GM12878 (cell line): Measurements from ENCODE around the gene IRF1. TPM values are rescaled to one million over a fixed set of nuclear protein-coding genes. Genes with fewer than 3 reads are reported as not detected.

ENCODE experiments used
- ATAC-seq: fragments of 200-7000 bp; cut with Tn5 transposase; 3 replicates; pipeline ENCODE4 v1.9.1; 2020; ENCODE audit warnings: mild to moderate bottlenecking, moderate library complexity
- BruUV-seq: library from RNA; stranded (reverse); fragments of 400-500 nt; replicated peaks from 2 replicates; lab custom pipeline; 2021; lab: Mats Ljungman, UMichigan
- CTCF ChIA-PET: fragments of 300-600 bp; sonication (Branson Sonifier 250); formaldehyde crosslinking; extraction: SDS; loops from one replicate; lab custom pipeline; 2021; ENCODE audit warnings: inconsistent platforms; lab: Yijun Ruan, JAX
- POLR2A ChIA-PET: fragments of 350-600 bp; formaldehyde crosslinking; extraction: SDS; loops from one replicate; lab custom pipeline; 2021; ENCODE audit warnings: inconsistent platforms; lab: Charles Lee
- RAD21 ChIA-PET: fragments of 300-600 bp; sonication (Branson Sonifier 250); formaldehyde crosslinking; loops from one replicate; lab custom pipeline; 2023; ENCODE audit warnings: antibody characterized with exemption; ENCODE audit not compliant: unreplicated experiment; lab: Charles Lee
- SMC1A ChIA-PET: fragments of 300-600 bp; sonication (Branson Sonifier 250); formaldehyde crosslinking; loops from one replicate; lab custom pipeline; 2023; ENCODE audit not compliant: unreplicated experiment, uncharacterized antibody; lab: Charles Lee
- DNase-seq: peaks from one replicate; pipeline ENCODE4 v3.0.0-alpha.2; 2011; ENCODE audit warnings: low read depth, low spot score
- FAIRE-seq: peaks from 3 replicates; lab custom pipeline; 2011; peaks lifted over from hg19 to GRCh38; lab: Jason Lieb, UNC
- H2AFZ ChIP-seq: 2 replicates; pipeline ENCODE4 v1.6.0; 2011; ENCODE audit warnings: low read depth, low read length, control low read depth; ENCODE audit not compliant: control insufficient read depth
- H3K27ac ChIP-seq: 2 replicates; pipeline ENCODE4 v1.5.1; 2011; ENCODE audit warnings: control low read depth; ENCODE audit not compliant: control insufficient read depth, insufficient read depth
- H3K27me3 ChIP-seq, 2 experiments: replicated peaks in 1 of 2; 2 replicates each; pipeline versions ENCODE4 v1.6.0 to v1.6.1; 2011; ENCODE audit warnings: low read length in 1 of 2; ENCODE audit not compliant: control insufficient read depth in 2 of 2, insufficient read depth in 2 of 2
- H3K36me3 ChIP-seq, 2 experiments: 2 replicates each; pipeline ENCODE4 v1.5.1; 2011; ENCODE audit warnings: low read length in 1 of 2; ENCODE audit not compliant: control insufficient read depth in 2 of 2, insufficient read depth in 2 of 2
- H3K4me1 ChIP-seq: 2 replicates; pipeline ENCODE4 v1.6.1; 2011; ENCODE audit warnings: mild to moderate bottlenecking, low read length, moderate library complexity, mixed read lengths; ENCODE audit not compliant: control insufficient read depth, insufficient read depth
- H3K4me2 ChIP-seq: 2 replicates; pipeline ENCODE4 v1.6.0; 2011; ENCODE audit warnings: control low read depth; ENCODE audit not compliant: control insufficient read depth, insufficient read depth
- H3K4me3 ChIP-seq: fragments of 200-600 bp; sonication (generic); 2 replicates; pipeline ENCODE4 v1.5.1; 2016
- H3K79me2 ChIP-seq: 2 replicates; pipeline ENCODE4 v1.6.0; 2011; ENCODE audit warnings: low read length; ENCODE audit not compliant: control insufficient read depth, insufficient read depth
- H3K9ac ChIP-seq: 2 replicates; pipeline ENCODE4 v1.8.0; 2011; ENCODE audit warnings: low read length, control low read depth, mixed read lengths; ENCODE audit not compliant: control insufficient read depth, insufficient read depth
- H3K9me3 ChIP-seq: replicated peaks from 3 replicates; pipeline ENCODE4 v1.5.1; 2011; ENCODE audit warnings: mild to moderate bottlenecking, low read length; ENCODE audit not compliant: control insufficient read depth, insufficient read depth
- H4K20me1 ChIP-seq: 2 replicates; pipeline ENCODE4 v1.6.0; 2011; ENCODE audit not compliant: control insufficient read depth, insufficient read depth
- MXI1 ChIP-seq: fragments of 150-350 bp; IDR thresholded peaks from 2 replicates; pipeline ENCODE4 v1.6.1; 2011; ENCODE audit warnings: low read depth, mild to moderate bottlenecking, inconsistent platforms, low read length, improper control_type of control experiment
- NR2C1 ChIP-seq: fragments of 450-650 bp; IDR thresholded peaks from 2 replicates; pipeline ENCODE4 v1.6.1; 2017; ENCODE audit warnings: antibody characterized with exemption, mild to moderate bottlenecking, moderate library complexity
- PRDM15 ChIP-seq: fragments of 450-650 bp; formaldehyde crosslinking; IDR thresholded peaks from 2 replicates; pipeline ENCODE4 v1.4.0; 2020; ENCODE audit warnings: mild to moderate bottlenecking, moderate library complexity
- RFX5 ChIP-seq: IDR thresholded peaks from 2 replicates; pipeline ENCODE4 v1.6.1; 2011; ENCODE audit warnings: low read depth, low read length, improper control_type of control experiment
- RUNX3 ChIP-seq: IDR thresholded peaks from 2 replicates; pipeline ENCODE4 v1.6.1; 2012; ENCODE audit warnings: low read length, inconsistent platforms
- TAF1 ChIP-seq: IDR thresholded peaks from 2 replicates; pipeline ENCODE4 v1.6.1; 2011; ENCODE audit warnings: mild to moderate bottlenecking, low read depth, low read length, borderline replicate concordance
- TBL1XR1 ChIP-seq: IDR thresholded peaks from 2 replicates; pipeline ENCODE4 v1.6.1; 2012; ENCODE audit warnings: low read depth, low read length, improper control_type of control experiment
- YBX1 ChIP-seq: fragments of 450-650 bp; IDR thresholded peaks from 2 replicates; pipeline ENCODE4 v1.6.1; 2016; ENCODE audit warnings: antibody characterized with exemption
- WGBS: methylation state at CpG from one replicate; pipeline ENCODE4 v1.1.6; 2016; ENCODE audit warnings: low lambda C conversion rate; ENCODE audit not compliant: insufficient replicate concordance, insufficient coverage; ENCODE audit errors: missing lambda C conversion rate; 5-methylcytosine and 5-hydroxymethylcytosine counted together
- in situ Hi-C: fragments of 300-500 bp; cut with MboI; formaldehyde crosslinking; loops from 9 replicates; pipeline ENCODE4 v1.14.3; 2018; ENCODE audit warnings: mixed read lengths
- intact Hi-C: fragments of 100-400 bp; cut with micrococcal nuclease; formaldehyde crosslinking; loops from one replicate; pipeline ENCODE4 v1.14.2; 2022; ENCODE audit not compliant: unreplicated experiment
- polyA plus RNA-seq, 11 experiments: library from polyadenylated mRNA; depleted of rRNA in 4 of 11; unstranded in 6 of 11; stranded (reverse) in 5 of 11; fragments of >200 nt; fragmentation: Nextera tagmentation in 4 of 11; fragmentation: Illumina TruSeq in 1 of 11; extraction: Ambion mirVana in 4 of 11; extraction: Trizol in 1 of 11; gene quantifications; 1 replicate in 1 of 11; 2 replicates in 10 of 11; pipeline versions ENCODE4 v1.2.1 to v1.2.3, GENCODE V29; 2011 to 2016; ENCODE audit warnings: inconsistent platforms in 2 of 11, missing spikeins in 2 of 11, low read depth in 1 of 11
- total RNA-seq, 4 experiments: library from RNA; depleted of rRNA in 3 of 4; stranded (reverse); fragments of >200 nt in 3 of 4; fragmentation: Illumina TruSeq in 1 of 4; extraction: Trizol in 1 of 4; gene quantifications; 2 replicates each; pipeline versions ENCODE4 v1.2.1 to v1.2.3, GENCODE V29; 2013 to 2021
- TF ChIP-seq, protein P1 (sequence below): fragments of 450-650 bp; IDR thresholded peaks from 2 replicates; pipeline ENCODE4 v1.6.1; 2017; ENCODE audit warnings: mild to moderate bottlenecking, low read depth, inconsistent platforms; ENCODE audit not compliant: poor library complexity, severe bottlenecking
- TF ChIP-seq, protein P2 (sequence below): IDR thresholded peaks from 2 replicates; pipeline ENCODE4 v1.6.1; 2012; ENCODE audit warnings: mild to moderate bottlenecking, low read depth, low read length

The IRF1 gene
- total and polyA plus RNA-seq, 10 of the 15 experiments (the other 5 are each of a cell fraction or from before 2014, with no cell fraction given), result 6.9 to 68.0 (median 49.6) TPM

DNA sequence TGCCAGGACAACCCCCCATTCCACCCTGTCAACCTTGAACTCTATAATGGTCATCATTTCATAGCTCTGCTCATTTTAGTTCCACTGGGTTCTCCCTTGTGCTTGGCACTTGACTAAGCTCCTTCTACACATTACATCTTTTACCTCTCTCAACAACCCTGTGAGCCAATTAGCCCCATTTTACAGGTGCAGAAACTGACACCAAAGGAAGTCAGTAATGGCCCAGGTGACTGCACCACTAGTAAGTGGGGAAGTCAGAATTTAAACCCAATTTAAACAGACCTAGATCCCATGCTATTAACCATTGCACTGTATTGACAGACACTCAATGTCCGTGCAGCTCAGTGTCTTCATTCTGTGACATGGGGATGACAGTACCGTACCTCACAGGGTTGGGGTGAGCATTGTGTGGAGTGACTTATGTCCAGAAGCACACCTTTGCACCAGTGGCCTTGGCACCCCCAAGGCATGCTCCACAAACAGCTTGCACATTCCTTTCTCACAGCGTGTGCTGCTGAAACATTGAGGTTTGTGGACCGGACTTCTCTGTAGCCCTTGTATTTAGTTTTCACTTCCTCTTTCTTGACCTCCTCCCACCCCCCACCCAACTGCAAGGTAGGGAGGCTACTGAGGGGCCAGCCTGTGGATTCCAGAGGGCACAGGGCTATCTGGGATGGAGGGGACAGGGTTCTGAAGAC lies 23.1 kb downstream of the IRF1 start:
- peak overlapping the region; percentile 65 for H3K9ac ChIP-seq
- TSS peak; percentile 55 for BruUV-seq
- ChIA-PET RAD21 (interaction anchor here (0.6 to 6.4 kb wide), 20 partner anchors 7 to 194 kb away, joined by 3 to 146 read pairs (median 10); partner anchors contain the start of gene IRF1), CTCF (interaction anchor here (0.6 to 12.8 kb wide), 15 partner anchors 8 to 81 kb away, joined by 3 to 139 read pairs (median 11); partner anchors contain the start of gene IRF1), POLR2A (interaction anchor here (0.5 to 16.7 kb wide), 18 partner anchors 12 to 287 kb away, joined by 3 to 178 read pairs (median 10); partner anchors contain the start of gene IRF1), SMC1A (interaction anchor here (1.0 to 15.9 kb wide), 14 partner anchors 11 to 399 kb away, joined by 3 to 300 read pairs (median 10); partner anchors contain the start of genes GDF9, IRF1 and UQCRQ)
- peaks cover 0 to 14% of the 10 kb centered on the region in 2 experiments for H3K36me3 ChIP-seq
- H3K27me3 ChIP-seq, result no peaks in the 10 kb centered on the region
- in situ Hi-C loops, result no loop called here
- H4K20me1 ChIP-seq, result no peaks in the 10 kb centered on the region
- H3K27ac ChIP-seq, result peak overlapping the region; percentile 96
- WGBS, result 2% methylated on average over 4 of the region's 4 CpGs
- DNase-seq (peak; percentile 79), ATAC-seq (peak; percentile 63), FAIRE-seq (peak; percentile 94)
- H2AFZ ChIP-seq, result no peak overlapping the region
- intact Hi-C loops, result loop anchor here (1.0 kb wide), 2 partner anchors 23 to 48 kb away; partner anchors contain the start of gene IRF1
- peak overlapping the region; percentile 25; the same call in 1 of the 2 replicates for H3K4me3 ChIP-seq
- peaks cover 6% of the 10 kb centered on the region for H3K79me2 ChIP-seq
- H3K4me2 ChIP-seq, result peak overlapping the region; percentile 97
- peaks cover 67% of the 10 kb centered on the region for H3K4me1 ChIP-seq
- no peaks in the 10 kb centered on the region for H3K9me3 ChIP-seq
- TF ChIP-seq NR2C1, result no peak
- no peak for TF ChIP-seq RUNX3
- TF ChIP-seq PRDM15, result no peak
- no peak for TF ChIP-seq TBL1XR1
- peak; percentile 80 for TF ChIP-seq MXI1
- no peak for TF ChIP-seq RFX5
- TF ChIP-seq YBX1, result no peak
- TF ChIP-seq, protein P1, sequence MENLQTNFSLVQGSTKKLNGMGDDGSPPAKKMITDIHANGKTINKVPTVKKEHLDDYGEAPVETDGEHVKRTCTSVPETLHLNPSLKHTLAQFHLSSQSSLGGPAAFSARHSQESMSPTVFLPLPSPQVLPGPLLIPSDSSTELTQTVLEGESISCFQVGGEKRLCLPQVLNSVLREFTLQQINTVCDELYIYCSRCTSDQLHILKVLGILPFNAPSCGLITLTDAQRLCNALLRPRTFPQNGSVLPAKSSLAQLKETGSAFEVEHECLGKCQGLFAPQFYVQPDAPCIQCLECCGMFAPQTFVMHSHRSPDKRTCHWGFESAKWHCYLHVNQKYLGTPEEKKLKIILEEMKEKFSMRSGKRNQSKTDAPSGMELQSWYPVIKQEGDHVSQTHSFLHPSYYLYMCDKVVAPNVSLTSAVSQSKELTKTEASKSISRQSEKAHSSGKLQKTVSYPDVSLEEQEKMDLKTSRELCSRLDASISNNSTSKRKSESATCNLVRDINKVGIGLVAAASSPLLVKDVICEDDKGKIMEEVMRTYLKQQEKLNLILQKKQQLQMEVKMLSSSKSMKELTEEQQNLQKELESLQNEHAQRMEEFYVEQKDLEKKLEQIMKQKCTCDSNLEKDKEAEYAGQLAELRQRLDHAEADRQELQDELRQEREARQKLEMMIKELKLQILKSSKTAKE, result no peak
- TF ChIP-seq TAF1, result no peak
- TF ChIP-seq, protein P2, sequence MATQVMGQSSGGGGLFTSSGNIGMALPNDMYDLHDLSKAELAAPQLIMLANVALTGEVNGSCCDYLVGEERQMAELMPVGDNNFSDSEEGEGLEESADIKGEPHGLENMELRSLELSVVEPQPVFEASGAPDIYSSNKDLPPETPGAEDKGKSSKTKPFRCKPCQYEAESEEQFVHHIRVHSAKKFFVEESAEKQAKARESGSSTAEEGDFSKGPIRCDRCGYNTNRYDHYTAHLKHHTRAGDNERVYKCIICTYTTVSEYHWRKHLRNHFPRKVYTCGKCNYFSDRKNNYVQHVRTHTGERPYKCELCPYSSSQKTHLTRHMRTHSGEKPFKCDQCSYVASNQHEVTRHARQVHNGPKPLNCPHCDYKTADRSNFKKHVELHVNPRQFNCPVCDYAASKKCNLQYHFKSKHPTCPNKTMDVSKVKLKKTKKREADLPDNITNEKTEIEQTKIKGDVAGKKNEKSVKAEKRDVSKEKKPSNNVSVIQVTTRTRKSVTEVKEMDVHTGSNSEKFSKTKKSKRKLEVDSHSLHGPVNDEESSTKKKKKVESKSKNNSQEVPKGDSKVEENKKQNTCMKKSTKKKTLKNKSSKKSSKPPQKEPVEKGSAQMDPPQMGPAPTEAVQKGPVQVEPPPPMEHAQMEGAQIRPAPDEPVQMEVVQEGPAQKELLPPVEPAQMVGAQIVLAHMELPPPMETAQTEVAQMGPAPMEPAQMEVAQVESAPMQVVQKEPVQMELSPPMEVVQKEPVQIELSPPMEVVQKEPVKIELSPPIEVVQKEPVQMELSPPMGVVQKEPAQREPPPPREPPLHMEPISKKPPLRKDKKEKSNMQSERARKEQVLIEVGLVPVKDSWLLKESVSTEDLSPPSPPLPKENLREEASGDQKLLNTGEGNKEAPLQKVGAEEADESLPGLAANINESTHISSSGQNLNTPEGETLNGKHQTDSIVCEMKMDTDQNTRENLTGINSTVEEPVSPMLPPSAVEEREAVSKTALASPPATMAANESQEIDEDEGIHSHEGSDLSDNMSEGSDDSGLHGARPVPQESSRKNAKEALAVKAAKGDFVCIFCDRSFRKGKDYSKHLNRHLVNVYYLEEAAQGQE, result no peak
